ENCODE results near the gene PRLHR.
"Not testable (repeated sequence)": the region's sequence is repeated elsewhere in the genome, so short reads cannot be mapped to it uniquely, and the experiment has no call there.

PRLHR gene

GRCh38 chr10:118625504-118625903 is 30.1 kb upstream of the PRLHR start:
- no peak overlapping the region for H3K14ac ChIP-seq (ENCODE audit: low read length)
- H2BK120ac ChIP-seq (ENCODE audit: insufficient read depth, low read length, poor library complexity), result no peak overlapping the region
- no peak overlapping the region for H3K23ac ChIP-seq (ENCODE audit: low read length)
- no CpG with 5 or more reads among the region's 3 CpGs for WGBS (ENCODE audit: extremely low coverage, insufficient coverage, insufficient read length)
- no peaks in the 10 kb centered on the region for H3K27me3 ChIP-seq (ENCODE audit: insufficient read depth, low read length)
- no peak overlapping the region for H4K8ac ChIP-seq (ENCODE audit: low read depth, low read length)
- H2BK12ac ChIP-seq (ENCODE audit: low read length), result no peak overlapping the region
- H3K9me3 ChIP-seq (ENCODE audit: insufficient read depth, low read depth, low read length), result peaks cover 1% of the 10 kb centered on the region
- H3K18ac ChIP-seq (ENCODE audit: low read length), result no peak overlapping the region
- no peak overlapping the region for H3K4me3 ChIP-seq (ENCODE audit: low read depth, low read length)
- no peak overlapping the region for H3K9ac ChIP-seq (ENCODE audit: low read length)
- no peak for DNase-seq
- no peak overlapping the region for H3K4me2 ChIP-seq (ENCODE audit: low read length)
- H3K4me1 ChIP-seq (ENCODE audit: control insufficient read depth in 1 of 2, insufficient read depth in 2 of 2, low read length in 2 of 2), result no peaks in the 10 kb centered on the region
- H4K12ac ChIP-seq (ENCODE audit: low read depth, low read length), result no peak overlapping the region
- no peak overlapping the region for H4K91ac ChIP-seq (ENCODE audit: low read depth, low read length)
- no peak overlapping the region for H2BK5ac ChIP-seq (ENCODE audit: low read depth, low read length, poor library complexity)
- no peak overlapping the region for H2AFZ ChIP-seq (ENCODE audit: insufficient read depth, low read length, poor library complexity)
- no peak overlapping the region for H2AK5ac ChIP-seq (ENCODE audit: low read length)
- H3K79me1 ChIP-seq (ENCODE audit: low read length), result no peaks in the 10 kb centered on the region
- H3K27ac ChIP-seq (ENCODE audit: low read depth, low read length), result no peak overlapping the region
- no peaks in the 10 kb centered on the region for H3K79me2 ChIP-seq (ENCODE audit: control insufficient read depth, insufficient read depth, low read length, poor library complexity)
- H3K36me3 ChIP-seq (ENCODE audit: control insufficient read depth in 1 of 2, insufficient read depth in 2 of 2, low read length in 2 of 2), result no peaks in the 10 kb centered on the region
- H3K4ac ChIP-seq (ENCODE audit: low read depth, low read length), result no peak overlapping the region

GRCh38 chr10:118624747-118625146 is 29.3 kb upstream of the PRLHR start:
- Histone ChIP-seq H3K4me2 (ENCODE audit: low read length) (no peak overlapping the region), H3K27me3 (ENCODE audit: insufficient read depth, low read length) (no peaks in the 10 kb centered on the region), H4K91ac (ENCODE audit: low read depth, low read length) (no peak overlapping the region), H4K8ac (ENCODE audit: low read depth, low read length) (no peak overlapping the region), H3K4me1 (ENCODE audit: control insufficient read depth in 1 of 2, insufficient read depth in 2 of 2, low read length in 2 of 2) (no peaks in the 10 kb centered on the region), H3K27ac (ENCODE audit: low read depth, low read length) (no peak overlapping the region), H3K9me3 (ENCODE audit: insufficient read depth, low read depth, low read length) (peaks cover 3% of the 10 kb centered on the region), H3K4me3 (ENCODE audit: low read depth, low read length) (no peak overlapping the region), H2AK5ac (ENCODE audit: low read length) (no peak overlapping the region), H3K9ac (ENCODE audit: low read length) (no peak overlapping the region), H3K14ac (ENCODE audit: low read length) (no peak overlapping the region), H3K18ac (ENCODE audit: low read length) (no peak overlapping the region), H2BK120ac (ENCODE audit: insufficient read depth, low read length, poor library complexity) (no peak overlapping the region), H3K79me2 (ENCODE audit: control insufficient read depth, insufficient read depth, low read length, poor library complexity) (no peaks in the 10 kb centered on the region), H3K79me1 (ENCODE audit: low read length) (no peaks in the 10 kb centered on the region), H3K4ac (ENCODE audit: low read depth, low read length) (no peak overlapping the region), H3K23ac (ENCODE audit: low read length) (no peak overlapping the region), H2BK5ac (ENCODE audit: low read depth, low read length, poor library complexity) (no peak overlapping the region), H2AFZ (ENCODE audit: insufficient read depth, low read length, poor library complexity) (no peak overlapping the region), H3K36me3 (ENCODE audit: control insufficient read depth in 1 of 2, insufficient read depth in 2 of 2, low read length in 2 of 2) (no peaks in the 10 kb centered on the region), H4K12ac (ENCODE audit: low read depth, low read length) (no peak overlapping the region), H2BK12ac (ENCODE audit: low read length) (no peak overlapping the region)
- no CpG with 5 or more reads among the region's 5 CpGs for WGBS (ENCODE audit: extremely low coverage, insufficient coverage, insufficient read length)
- no peak for DNase-seq

- H3K27me3 ChIP-seq (ENCODE audit: insufficient read depth, low read length), result no peaks in the 10 kb centered on the region
- H4K91ac ChIP-seq (ENCODE audit: low read depth, low read length), result no peak overlapping the region
- H3K4me2 ChIP-seq (ENCODE audit: low read length), result no peak overlapping the region
- no peak overlapping the region for H2BK5ac ChIP-seq (ENCODE audit: low read depth, low read length, poor library complexity)
- no peak overlapping the region for H2BK120ac ChIP-seq (ENCODE audit: insufficient read depth, low read length, poor library complexity)
- H3K4me1 ChIP-seq (ENCODE audit: control insufficient read depth in 1 of 2, insufficient read depth in 2 of 2, low read length in 2 of 2), result no peaks in the 10 kb centered on the region
- no CpG with 5 or more reads among the region's 7 CpGs for WGBS (ENCODE audit: extremely low coverage, insufficient coverage, insufficient read length)
- DNase-seq, result peak in 1 of 2 donors; percentile 2
- H3K9ac ChIP-seq (ENCODE audit: low read length), result no peak overlapping the region
- no peak overlapping the region for H3K4me3 ChIP-seq (ENCODE audit: low read depth, low read length)
- H2AFZ ChIP-seq (ENCODE audit: insufficient read depth, low read length, poor library complexity), result no peak overlapping the region
- H3K27ac ChIP-seq (ENCODE audit: low read depth, low read length), result no peak overlapping the region
- no peak overlapping the region for H2BK12ac ChIP-seq (ENCODE audit: low read length)
- no peaks in the 10 kb centered on the region for H3K79me2 ChIP-seq (ENCODE audit: control insufficient read depth, insufficient read depth, low read length, poor library complexity)
- peaks cover 1% of the 10 kb centered on the region for H3K9me3 ChIP-seq (ENCODE audit: insufficient read depth, low read depth, low read length)
- H3K4ac ChIP-seq (ENCODE audit: low read depth, low read length), result no peak overlapping the region
- no peak overlapping the region for H3K14ac ChIP-seq (ENCODE audit: low read length)
- no peak overlapping the region for H3K18ac ChIP-seq (ENCODE audit: low read length)
- no peaks in the 10 kb centered on the region for H3K79me1 ChIP-seq (ENCODE audit: low read length)
- H2AK5ac ChIP-seq (ENCODE audit: low read length), result no peak overlapping the region
- no peaks in the 10 kb centered on the region for H3K36me3 ChIP-seq (ENCODE audit: control insufficient read depth in 1 of 2, insufficient read depth in 2 of 2, low read length in 2 of 2)
- H4K8ac ChIP-seq (ENCODE audit: low read depth, low read length), result no peak overlapping the region
- H3K23ac ChIP-seq (ENCODE audit: low read length), result no peak overlapping the region
- H4K12ac ChIP-seq (ENCODE audit: low read depth, low read length), result no peak overlapping the region
These were observed 26.0 kb upstream of the PRLHR start for GRCh38 chr10:118621304-118621942.

GRCh38 chr10:118613863-118614262 is 18.4 kb upstream of the PRLHR start:
- H2BK5ac ChIP-seq (ENCODE audit: low read depth, low read length, poor library complexity); H3K4me1 ChIP-seq (ENCODE audit: control insufficient read depth in 1 of 2, insufficient read depth in 2 of 2, low read length in 2 of 2); H3K4me2 ChIP-seq (ENCODE audit: low read length); H3K27me3 ChIP-seq (ENCODE audit: insufficient read depth, low read length); H3K79me1 ChIP-seq (ENCODE audit: low read length); H4K91ac ChIP-seq (ENCODE audit: low read depth, low read length); H3K9ac ChIP-seq (ENCODE audit: low read length); H4K12ac ChIP-seq (ENCODE audit: low read depth, low read length); H3K36me3 ChIP-seq (ENCODE audit: control insufficient read depth in 1 of 2, insufficient read depth in 2 of 2, low read length in 2 of 2); H2BK120ac ChIP-seq (ENCODE audit: insufficient read depth, low read length, poor library complexity); H2AK5ac ChIP-seq (ENCODE audit: low read length); H3K4ac ChIP-seq (ENCODE audit: low read depth, low read length); H3K27ac ChIP-seq (ENCODE audit: low read depth, low read length); H3K4me3 ChIP-seq (ENCODE audit: low read depth, low read length); H4K8ac ChIP-seq (ENCODE audit: low read depth, low read length); H3K9me3 ChIP-seq (ENCODE audit: insufficient read depth, low read depth, low read length); H3K23ac ChIP-seq (ENCODE audit: low read length); H3K14ac ChIP-seq (ENCODE audit: low read length); H2BK12ac ChIP-seq (ENCODE audit: low read length); H2AFZ ChIP-seq (ENCODE audit: insufficient read depth, low read length, poor library complexity); DNase-seq; H3K79me2 ChIP-seq (ENCODE audit: control insufficient read depth, insufficient read depth, low read length, poor library complexity); H3K18ac ChIP-seq (ENCODE audit: low read length): not testable (repeated sequence)
- no CpG with 5 or more reads among the region's 4 CpGs for WGBS (ENCODE audit: extremely low coverage, insufficient coverage, insufficient read length)

All from trophoblast cell (in vitro differentiated cells and primary cell).